HEK293 (cell line): Measurements from ENCODE around the gene TRIM65.
A peak's percentile ranks its signal among the peaks of the same experiment; 100 is the strongest.

Source experiments
- CTCF ChIA-PET: fragments of 350-600 bp; formaldehyde crosslinking; extraction: SDS; loops from one replicate; lab custom pipeline; 2021; ENCODE audit warnings: antibody characterized with exemption; lab: Yijun Ruan, JAX
- POLR2A ChIA-PET: fragments of 300-600 bp; formaldehyde crosslinking; extraction: SDS; loops from one replicate; lab custom pipeline; 2020; ENCODE audit warnings: antibody characterized with exemption, inconsistent platforms; lab: Yijun Ruan, JAX
- H3K27ac ChIP-seq: fragments of 200-500 bp; sonication (Bioruptor generic); 2 replicates; pipeline ENCODE4 v1.5.1; 2014; ENCODE audit warnings: low read depth, low read length, control low read depth, inconsistent platforms; ENCODE audit errors: extremely low read depth
- H3K36me3 ChIP-seq, 2 experiments: fragments of 200-500 bp in 1 of 2; sonication (Bioruptor generic) in 1 of 2; 1 replicate in 1 of 2; 2 replicates in 1 of 2; pipeline ENCODE4 v1.5.1; 2014 to 2017; ENCODE audit warnings: inconsistent platforms in 2 of 2, low read length in 2 of 2; ENCODE audit not compliant: control insufficient read depth in 2 of 2, insufficient read depth in 1 of 2
- H3K4me1 ChIP-seq: fragments of 200-500 bp; sonication (Bioruptor generic); 2 replicates; pipeline ENCODE4 v1.5.1; 2014; ENCODE audit warnings: mild to moderate bottlenecking, low read length, inconsistent platforms; ENCODE audit not compliant: control insufficient read depth, insufficient read depth
- H3K4me3 ChIP-seq: 2 replicates; pipeline ENCODE4 v1.5.1; 2011; ENCODE audit warnings: low read depth, mild to moderate bottlenecking, control low read depth, low read length, moderate library complexity
- H3K9me3 ChIP-seq: fragments of 200-500 bp; sonication (Bioruptor generic); 2 replicates; pipeline ENCODE4 v1.5.1; 2014; ENCODE audit warnings: low read depth, low read length, inconsistent platforms; ENCODE audit not compliant: control insufficient read depth, insufficient read depth
- AEBP2 ChIP-seq: fragments of 450-650 bp; formaldehyde crosslinking; IDR thresholded peaks from 2 replicates; pipeline ENCODE4 v1.5.1; 2016; ENCODE audit warnings: missing biosample characterization, missing genetic modification characterization, borderline replicate concordance
- ATF2 ChIP-seq: fragments of 450-650 bp; formaldehyde crosslinking; IDR thresholded peaks from 2 replicates; pipeline ENCODE4 v1.5.1; 2016; ENCODE audit warnings: missing biosample characterization, missing genetic modification characterization, low read depth
- GLI2 ChIP-seq: fragments of 450-650 bp; formaldehyde crosslinking; IDR thresholded peaks from 2 replicates; pipeline ENCODE4; 2017; ENCODE audit warnings: missing biosample characterization, missing genetic modification characterization, low read depth, borderline replicate concordance
- KLF7 ChIP-seq: fragments of 450-650 bp; formaldehyde crosslinking; IDR thresholded peaks from 2 replicates; pipeline ENCODE4 v1.5.1; 2016; ENCODE audit warnings: missing biosample characterization, missing genetic modification characterization, borderline replicate concordance
- KLF8 ChIP-seq: fragments of 450-650 bp; formaldehyde crosslinking; IDR thresholded peaks from 2 replicates; pipeline ENCODE4 v1.5.1; 2016; ENCODE audit warnings: missing biosample characterization, missing genetic modification characterization
- MEIS1 ChIP-seq: sonication (generic); formaldehyde crosslinking; IDR thresholded peaks from 2 replicates; pipeline ENCODE4 v1.8.1; 2022; ENCODE audit warnings: missing genetic modification reagents, mild to moderate bottlenecking, borderline replicate concordance
- PATZ1 ChIP-seq: fragments of 450-650 bp; formaldehyde crosslinking; IDR thresholded peaks from 2 replicates; pipeline ENCODE4 v1.5.1; 2016; ENCODE audit warnings: missing biosample characterization, missing genetic modification characterization
- PBX3 ChIP-seq: sonication (generic); formaldehyde crosslinking; IDR thresholded peaks from 2 replicates; pipeline ENCODE4 v1.8.1; 2022; ENCODE audit warnings: mild to moderate bottlenecking, moderate library complexity, missing genetic modification reagents
- SALL2 ChIP-seq: fragments of 450-650 bp; formaldehyde crosslinking; IDR thresholded peaks from 2 replicates; pipeline ENCODE4 v1.5.0; 2017; ENCODE audit warnings: missing biosample characterization, mild to moderate bottlenecking, missing genetic modification characterization, borderline replicate concordance
- SETDB1 ChIP-seq: IDR thresholded peaks from one replicate; pipeline ENCODE4 v1.6.1; 2017; ENCODE audit warnings: mild to moderate bottlenecking, low read length, moderate library complexity, mixed read lengths; ENCODE audit not compliant: insufficient read length
- WT1 ChIP-seq: fragments of 450-650 bp; formaldehyde crosslinking; IDR thresholded peaks from 2 replicates; pipeline ENCODE4 v1.5.1; 2016; ENCODE audit warnings: missing biosample characterization, missing genetic modification characterization
- ZBTB26 ChIP-seq: fragments of 450-650 bp; formaldehyde crosslinking; optimal IDR thresholded peaks from 2 replicates; pipeline ENCODE3; 2016; ENCODE audit warnings: missing biosample characterization, mild to moderate bottlenecking, missing genetic modification characterization
- ZBTB6 ChIP-seq: fragments of 450-650 bp; formaldehyde crosslinking; IDR thresholded peaks from 2 replicates; pipeline ENCODE4 v1.5.1; 2017; ENCODE audit warnings: missing biosample characterization, missing genetic modification characterization
- ZBTB8A ChIP-seq: fragments of 450-650 bp; formaldehyde crosslinking; IDR thresholded peaks from 2 replicates; pipeline ENCODE4 v1.5.1; 2016; ENCODE audit warnings: missing biosample characterization, missing genetic modification characterization
- ZNF121 ChIP-seq: fragments of 450-650 bp; formaldehyde crosslinking; IDR thresholded peaks from 2 replicates; pipeline ENCODE4 v1.5.1; 2016; ENCODE audit warnings: missing biosample characterization, missing genetic modification characterization
- ZNF362 ChIP-seq: fragments of 450-650 bp; formaldehyde crosslinking; IDR thresholded peaks from 2 replicates; pipeline ENCODE4 v1.5.1; 2016; ENCODE audit warnings: missing biosample characterization, missing genetic modification characterization
- ZNF391 ChIP-seq: fragments of 450-650 bp; formaldehyde crosslinking; IDR thresholded peaks from 2 replicates; pipeline ENCODE4 v1.5.1; 2016; ENCODE audit warnings: low read depth, missing biosample characterization, missing genetic modification characterization, borderline replicate concordance
- ZNF416 ChIP-seq: fragments of 450-650 bp; formaldehyde crosslinking; IDR thresholded peaks from 2 replicates; pipeline ENCODE4 v1.5.1; 2016; ENCODE audit warnings: missing biosample characterization, missing genetic modification characterization
- ZNF555 ChIP-seq: fragments of 450-650 bp; formaldehyde crosslinking; conservative IDR thresholded peaks from 2 replicates; pipeline ENCODE4 v1.5.1; 2017; ENCODE audit warnings: missing biosample characterization, mild to moderate bottlenecking, missing genetic modification characterization, inconsistent platforms
- ZNF596 ChIP-seq: fragments of 450-650 bp; IDR thresholded peaks from 2 replicates; pipeline ENCODE4 v1.5.0; 2018; ENCODE audit warnings: missing biosample characterization, mild to moderate bottlenecking, missing genetic modification characterization, moderate library complexity

Gene TRIM65

GRCh38 chr17:75904749-75905521 is 8.2 kb upstream of the TRIM65 start, which contains the start of gene MRPL38 (continued):
- TF ChIP-seq ZNF362 (tag by site-specific recombination) = no peak
- peak; percentile 87 for TF ChIP-seq PBX3 (CRISPR knock-in tag)
- peak; percentile 92 for TF ChIP-seq ZNF391 (tag by site-specific recombination)
- no peak for TF ChIP-seq ZNF596 (tag by site-specific recombination)
- TF ChIP-seq PATZ1 = peak; percentile 88
- TF ChIP-seq ZBTB8A (tag by site-specific recombination) = peak; percentile 100
- peak; percentile 94; the same call in 1 of the 2 replicates for TF ChIP-seq KLF7 (tag by site-specific recombination)
- TF ChIP-seq, all 188 proteins: peak for 81

GRCh38 chr17:75902406-75902805 is 5.7 kb upstream of the TRIM65 start:
- ChIA-PET CTCF (interaction anchor here (0.6 to 11.4 kb wide), 8 partner anchors 12 to 1486 kb away, joined by 3 to 224 read pairs (median 3); partner anchors contain the start of gene CDK3), POLR2A (interaction anchor here (0.8 to 1.4 kb wide), 3 partner anchors 39 to 122 kb away, joined by 3 to 4 read pairs (median 3); partner anchors contain the start of gene WBP2)
- Histone ChIP-seq H3K27ac (no peak overlapping the region), H3K4me3 (no peak overlapping the region), H3K36me3 (peaks cover 31 to 58% of the 10 kb centered on the region in 2 experiments), H3K9me3 (no peaks in the 10 kb centered on the region), H3K4me1 (peaks cover 8% of the 10 kb centered on the region)
- no peak for TF ChIP-seq GLI2
- TF ChIP-seq ZBTB6 (tag by site-specific recombination) = no peak
- no peak for TF ChIP-seq SALL2 (tag by site-specific recombination)
- no peak for TF ChIP-seq ZBTB26 (tag by site-specific recombination)
- no peak for TF ChIP-seq MEIS1 (CRISPR knock-in tag)

GRCh38 chr17:75901727-75902126 is 5.0 kb upstream of the TRIM65 start:
- Histone ChIP-seq H3K36me3 (peaks cover 31 to 58% of the 10 kb centered on the region in 2 experiments), H3K4me3 (no peak overlapping the region), H3K9me3 (no peaks in the 10 kb centered on the region), H3K27ac (no peak overlapping the region), H3K4me1 (peaks cover 13% of the 10 kb centered on the region)
- CTCF ChIA-PET = interaction anchor here (0.7 to 11.4 kb wide), 3 partner anchors 12 to 101 kb away, joined by 3 to 224 read pairs (median 3); partner anchors contain the start of gene CDK3
- POLR2A ChIA-PET = interaction anchor here (1.1 kb wide), 1 partner anchor 46 kb away, joined by 4 read pairs; the partner anchor contains the start of gene WBP2
- TF ChIP-seq ZNF416 (no peak), ZNF121 (tag by site-specific recombination) (no peak), SETDB1 (no peak), WT1 (tag by site-specific recombination) (no peak), KLF8 (no peak), AEBP2 (tag by site-specific recombination) (no peak), ZNF555 (tag by site-specific recombination) (no peak), ATF2 (tag by site-specific recombination) (no peak)
